ENCODE results near the gene RIN3.

The RIN3 gene

GRCh38 chr14:92731622-92732115, 218.1 kb downstream of the RIN3 start:
- no peak overlapping the region for H3K18ac ChIP-seq (ENCODE audit: low read length)
- H3K23ac ChIP-seq (ENCODE audit: low read length), result no peak overlapping the region
- no peaks in the 10 kb centered on the region for H3K4me1 ChIP-seq (ENCODE audit: control insufficient read depth, low read depth, low read length)
- DNase-seq, result no peak
- no CpG with 5 or more reads among the region's 3 CpGs for WGBS (ENCODE audit: extremely low coverage, insufficient coverage, low lambda C conversion rate)
- H3K79me1 ChIP-seq (ENCODE audit: low read length), result peaks cover 6% of the 10 kb centered on the region
- H3K4me2 ChIP-seq (ENCODE audit: low read length), result no peak overlapping the region
- H3K9ac ChIP-seq (ENCODE audit: low read length), result no peak overlapping the region
- no peak overlapping the region for H2BK15ac ChIP-seq (replicated peaks; ENCODE audit: low read depth)
- no peak overlapping the region for H2BK5ac ChIP-seq (ENCODE audit: low read length)
- no peaks in the 10 kb centered on the region for H3K79me2 ChIP-seq (ENCODE audit: control insufficient read depth, insufficient read depth, low read length)
- no peak overlapping the region for H2AK5ac ChIP-seq (ENCODE audit: low read length)
- H3K27ac ChIP-seq (ENCODE audit: low read depth, low read length), result no peak overlapping the region
- H3K4ac ChIP-seq (ENCODE audit: low read depth, low read length), result no peak overlapping the region
- no peak overlapping the region for H2BK120ac ChIP-seq (ENCODE audit: low read depth, low read length)
- H4K8ac ChIP-seq (ENCODE audit: low read depth, low read length), result no peak overlapping the region
- no peaks in the 10 kb centered on the region for H3K27me3 ChIP-seq (ENCODE audit: insufficient read depth, low read length, poor library complexity)
- no peak overlapping the region for H3K56ac ChIP-seq (ENCODE audit: low read length)
- H4K5ac ChIP-seq (ENCODE audit: low read length), result no peak overlapping the region
- peaks cover 1% of the 10 kb centered on the region for H3K36me3 ChIP-seq (ENCODE audit: control insufficient read depth, insufficient read depth, low read length)
- no peak overlapping the region for H3K4me3 ChIP-seq (ENCODE audit: low read length)

- Histone ChIP-seq H3K27me3 (ENCODE audit: insufficient read depth, low read length, poor library complexity) (no peaks in the 10 kb centered on the region), H3K56ac (ENCODE audit: low read length) (no peak overlapping the region), H2BK15ac (replicated peaks; ENCODE audit: low read depth) (no peak overlapping the region), H3K4ac (ENCODE audit: low read depth, low read length) (no peak overlapping the region), H3K4me3 (ENCODE audit: low read length) (no peak overlapping the region), H3K79me1 (ENCODE audit: low read length) (peaks cover 10% of the 10 kb centered on the region), H3K36me3 (ENCODE audit: control insufficient read depth, insufficient read depth, low read length) (peaks cover 1% of the 10 kb centered on the region), H3K27ac (ENCODE audit: low read depth, low read length) (no peak overlapping the region), H2BK120ac (ENCODE audit: low read depth, low read length) (no peak overlapping the region), H3K4me2 (ENCODE audit: low read length) (no peak overlapping the region), H4K5ac (ENCODE audit: low read length) (no peak overlapping the region), H3K18ac (ENCODE audit: low read length) (no peak overlapping the region), H4K8ac (ENCODE audit: low read depth, low read length) (no peak overlapping the region), H2AK5ac (ENCODE audit: low read length) (no peak overlapping the region), H3K9ac (ENCODE audit: low read length) (no peak overlapping the region), H2BK5ac (ENCODE audit: low read length) (no peak overlapping the region), H3K4me1 (ENCODE audit: control insufficient read depth, low read depth, low read length) (no peaks in the 10 kb centered on the region), H3K79me2 (ENCODE audit: control insufficient read depth, insufficient read depth, low read length) (peaks cover 5% of the 10 kb centered on the region), H3K23ac (ENCODE audit: low read length) (no peak overlapping the region)
- no CpG with 5 or more reads among the region's 4 CpGs for WGBS (ENCODE audit: extremely low coverage, insufficient coverage, low lambda C conversion rate)
- no peak for DNase-seq
Observed at GRCh38 chr14:92733007-92733406, 219.4 kb downstream of the RIN3 start.

GRCh38 chr14:92734618-92735017, 221.0 kb downstream of the RIN3 start:
- Histone ChIP-seq H3K79me1 (ENCODE audit: low read length) (peaks cover 14% of the 10 kb centered on the region), H4K8ac (ENCODE audit: low read depth, low read length) (no peak overlapping the region), H3K4me2 (ENCODE audit: low read length) (no peak overlapping the region), H3K4ac (ENCODE audit: low read depth, low read length) (no peak overlapping the region), H4K5ac (ENCODE audit: low read length) (no peak overlapping the region), H2BK5ac (ENCODE audit: low read length) (no peak overlapping the region), H3K27ac (ENCODE audit: low read depth, low read length) (no peak overlapping the region), H2AK5ac (ENCODE audit: low read length) (no peak overlapping the region), H3K4me1 (ENCODE audit: control insufficient read depth, low read depth, low read length) (no peaks in the 10 kb centered on the region), H2BK15ac (replicated peaks; ENCODE audit: low read depth) (no peak overlapping the region), H3K9ac (ENCODE audit: low read length) (no peak overlapping the region), H2BK120ac (ENCODE audit: low read depth, low read length) (no peak overlapping the region), H3K4me3 (ENCODE audit: low read length) (no peak overlapping the region), H3K23ac (ENCODE audit: low read length) (peak overlapping the region; percentile 66), H3K79me2 (ENCODE audit: control insufficient read depth, insufficient read depth, low read length) (peaks cover 5% of the 10 kb centered on the region), H3K36me3 (ENCODE audit: control insufficient read depth, insufficient read depth, low read length) (peaks cover 1% of the 10 kb centered on the region), H3K56ac (ENCODE audit: low read length) (no peak overlapping the region), H3K27me3 (ENCODE audit: insufficient read depth, low read length, poor library complexity) (no peaks in the 10 kb centered on the region), H3K18ac (ENCODE audit: low read length) (no peak overlapping the region)
- WGBS (ENCODE audit: extremely low coverage, insufficient coverage, low lambda C conversion rate), result no CpG with 5 or more reads among the region's 7 CpGs
- DNase-seq, result no peak

DNA sequence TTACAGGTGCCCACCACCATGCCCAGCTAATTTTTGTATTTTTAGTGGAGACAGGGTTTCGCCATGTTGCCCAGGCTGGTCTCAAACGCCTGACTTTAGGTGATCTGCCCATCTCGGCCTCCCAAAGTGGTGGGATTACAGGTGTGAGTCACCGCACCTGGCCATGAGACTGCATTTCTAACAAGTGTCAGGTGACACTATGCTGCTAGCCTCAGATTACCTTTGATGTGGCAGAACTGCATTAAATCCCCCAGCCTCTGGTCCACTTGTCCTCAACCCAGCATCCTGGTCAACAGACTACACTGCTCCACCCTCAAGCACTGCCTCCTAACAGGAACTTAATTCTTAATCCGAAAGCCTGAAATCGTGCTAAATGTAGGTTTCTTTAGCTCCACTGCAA, 221.8 kb downstream of the RIN3 start:
- WGBS (ENCODE audit: extremely low coverage, insufficient coverage, low lambda C conversion rate), result no CpG with 5 or more reads among the region's 6 CpGs
- no peak overlapping the region for H2AK5ac ChIP-seq (ENCODE audit: low read length)

DNA sequence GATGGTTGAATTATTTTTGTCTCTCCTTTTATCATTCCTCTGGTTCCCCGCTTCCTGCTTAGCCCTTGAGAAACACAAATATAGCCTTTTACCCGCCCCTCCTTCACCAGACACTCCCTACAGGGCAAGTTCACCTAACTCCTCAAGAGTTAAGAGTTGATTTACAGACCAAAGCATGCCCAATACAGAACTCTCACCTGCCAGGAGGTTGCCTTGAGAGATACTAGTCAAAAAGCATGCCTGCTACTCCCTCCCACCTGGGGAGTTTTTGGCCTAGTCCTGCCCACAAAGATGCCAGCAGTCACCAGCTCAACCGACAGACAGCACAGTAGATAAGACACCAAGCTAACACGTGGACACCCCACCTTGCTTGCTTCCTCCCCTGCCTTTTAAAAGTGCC, 223.6 kb downstream of the RIN3 start:
- no peak overlapping the region for H3K18ac ChIP-seq (ENCODE audit: low read length)
- no peak overlapping the region for H3K27ac ChIP-seq (ENCODE audit: low read depth, low read length)
- no peak overlapping the region for H2BK5ac ChIP-seq (ENCODE audit: low read length)
- peaks cover 15% of the 10 kb centered on the region for H3K79me1 ChIP-seq (ENCODE audit: low read length)
- H3K9ac ChIP-seq (ENCODE audit: low read length), result no peak overlapping the region
- H3K4me1 ChIP-seq (ENCODE audit: control insufficient read depth, low read depth, low read length), result no peaks in the 10 kb centered on the region
- DNase-seq, result no peak
- H3K27me3 ChIP-seq (ENCODE audit: insufficient read depth, low read length, poor library complexity), result no peaks in the 10 kb centered on the region
- H2AK5ac ChIP-seq (ENCODE audit: low read length), result no peak overlapping the region
- H3K23ac ChIP-seq (ENCODE audit: low read length), result no peak overlapping the region
- no peak overlapping the region for H3K56ac ChIP-seq (ENCODE audit: low read length)
- peaks cover 5% of the 10 kb centered on the region for H3K79me2 ChIP-seq (ENCODE audit: control insufficient read depth, insufficient read depth, low read length)
- H4K8ac ChIP-seq (ENCODE audit: low read depth, low read length), result no peak overlapping the region
- H4K5ac ChIP-seq (ENCODE audit: low read length), result no peak overlapping the region
- no peak overlapping the region for H2BK120ac ChIP-seq (ENCODE audit: low read depth, low read length)
- H3K4me3 ChIP-seq (ENCODE audit: low read length), result no peak overlapping the region
- no peak overlapping the region for H3K4me2 ChIP-seq (ENCODE audit: low read length)
- WGBS (ENCODE audit: extremely low coverage, insufficient coverage, low lambda C conversion rate), result no CpG with 5 or more reads among the region's 4 CpGs
- H3K36me3 ChIP-seq (ENCODE audit: control insufficient read depth, insufficient read depth, low read length), result peaks cover 1% of the 10 kb centered on the region
- H2BK15ac ChIP-seq (replicated peaks; ENCODE audit: low read depth), result no peak overlapping the region
- no peak overlapping the region for H3K4ac ChIP-seq (ENCODE audit: low read depth, low read length)

More for the DNA sequence above, 221.8 kb downstream of the RIN3 start:
- H3K79me1 ChIP-seq (ENCODE audit: low read length), result peaks cover 15% of the 10 kb centered on the region
- peak; percentile 14 for DNase-seq
- no peak overlapping the region for H2BK120ac ChIP-seq (ENCODE audit: low read depth, low read length)
- H3K27ac ChIP-seq (ENCODE audit: low read depth, low read length), result no peak overlapping the region
- H3K27me3 ChIP-seq (ENCODE audit: insufficient read depth, low read length, poor library complexity), result no peaks in the 10 kb centered on the region
- H3K4me3 ChIP-seq (ENCODE audit: low read length), result no peak overlapping the region
- no peak overlapping the region for H3K4ac ChIP-seq (ENCODE audit: low read depth, low read length)
- peaks cover 1% of the 10 kb centered on the region for H3K36me3 ChIP-seq (ENCODE audit: control insufficient read depth, insufficient read depth, low read length)
- H3K56ac ChIP-seq (ENCODE audit: low read length), result no peak overlapping the region
- H4K8ac ChIP-seq (ENCODE audit: low read depth, low read length), result no peak overlapping the region
- H2BK5ac ChIP-seq (ENCODE audit: low read length), result no peak overlapping the region
- no peak overlapping the region for H3K23ac ChIP-seq (ENCODE audit: low read length)
- peaks cover 5% of the 10 kb centered on the region for H3K79me2 ChIP-seq (ENCODE audit: control insufficient read depth, insufficient read depth, low read length)
- H4K5ac ChIP-seq (ENCODE audit: low read length), result no peak overlapping the region
- H3K18ac ChIP-seq (ENCODE audit: low read length), result no peak overlapping the region
- H3K4me1 ChIP-seq (ENCODE audit: control insufficient read depth, low read depth, low read length), result no peaks in the 10 kb centered on the region
- H3K4me2 ChIP-seq (ENCODE audit: low read length), result no peak overlapping the region
- H2BK15ac ChIP-seq (replicated peaks; ENCODE audit: low read depth), result no peak overlapping the region
- H3K9ac ChIP-seq (ENCODE audit: low read length), result no peak overlapping the region

- no CpG with 5 or more reads among the region's 4 CpGs for WGBS (ENCODE audit: extremely low coverage, insufficient coverage, low lambda C conversion rate)
- no peaks in the 10 kb centered on the region for H3K4me1 ChIP-seq (ENCODE audit: control insufficient read depth, low read depth, low read length)
- no peak overlapping the region for H3K27ac ChIP-seq (ENCODE audit: low read depth, low read length)
- H3K36me3 ChIP-seq (ENCODE audit: control insufficient read depth, insufficient read depth, low read length), result peaks cover 1% of the 10 kb centered on the region
- no peaks in the 10 kb centered on the region for H3K27me3 ChIP-seq (ENCODE audit: insufficient read depth, low read length, poor library complexity)
- no peak for DNase-seq
- no peak overlapping the region for H3K4me3 ChIP-seq (ENCODE audit: low read length)
- no peak overlapping the region for H3K9ac ChIP-seq (ENCODE audit: low read length)
- no peak overlapping the region for H2AK5ac ChIP-seq (ENCODE audit: low read length)
- peaks cover 5% of the 10 kb centered on the region for H3K79me2 ChIP-seq (ENCODE audit: control insufficient read depth, insufficient read depth, low read length)
- H3K4me2 ChIP-seq (ENCODE audit: low read length), result no peak overlapping the region
- H4K8ac ChIP-seq (ENCODE audit: low read depth, low read length), result no peak overlapping the region
- no peak overlapping the region for H2BK120ac ChIP-seq (ENCODE audit: low read depth, low read length)
- H3K23ac ChIP-seq (ENCODE audit: low read length), result no peak overlapping the region
- peaks cover 15% of the 10 kb centered on the region for H3K79me1 ChIP-seq (ENCODE audit: low read length)
- H3K18ac ChIP-seq (ENCODE audit: low read length), result no peak overlapping the region
- no peak overlapping the region for H3K56ac ChIP-seq (ENCODE audit: low read length)
- no peak overlapping the region for H3K4ac ChIP-seq (ENCODE audit: low read depth, low read length)
- H2BK5ac ChIP-seq (ENCODE audit: low read length), result no peak overlapping the region
- no peak overlapping the region for H2BK15ac ChIP-seq (replicated peaks; ENCODE audit: low read depth)
- H4K5ac ChIP-seq (ENCODE audit: low read length), result no peak overlapping the region
Observed at GRCh38 chr14:92737619-92738188, 224.1 kb downstream of the RIN3 start.

Data from mesendoderm (in vitro differentiated cells).